ENCODE data around the gene TUBB4A.

GRCh38 chr19:6465006-6465405 is 37.1 kb downstream of the TUBB4A start:
- TF ChIP-seq EZH2 (IDR thresholded peaks at IDR 0.05; ENCODE audit: borderline replicate concordance) (no peak), CTCF (IDR thresholded peaks at IDR 0.05; ENCODE audit: poor library complexity) (no peak)
